Measurements from ENCODE around the gene NRXN3. TPM values are rescaled to one million over a fixed set of nuclear protein-coding genes. Genes with fewer than 3 reads are reported as not detected.

NRXN3 gene
- polyA plus RNA-seq, 1 donor (not counting 4 experiments of a cell fraction or from before 2014, with no cell fraction given), result 0.89 TPM

GRCh38 chr14:79405512-79405910 is 1235.3 kb downstream of the NRXN3 start:
- H3K4me1 ChIP-seq (ENCODE audit: control insufficient read depth, extremely low read depth, insufficient read depth, low read length), result peaks cover 2% of the 10 kb centered on the region
- dilution Hi-C loops (cut with MboI; ENCODE audit: extremely low pct_ligation_motif_present, low sequenced_read_pairs), result no loop called here

GRCh38 chr14:79407572-79407971 is 1237.4 kb downstream of the NRXN3 start:
- no peaks in the 10 kb centered on the region for H3K27me3 ChIP-seq (ENCODE audit: control insufficient read depth, extremely low read depth, insufficient read depth, low read length)
- H3K9me3 ChIP-seq (ENCODE audit: control insufficient read depth, low read depth, low read length), result no peaks in the 10 kb centered on the region
- no peaks in the 10 kb centered on the region for H3K79me2 ChIP-seq (ENCODE audit: control insufficient read depth, insufficient read depth, low read length)
- no peaks in the 10 kb centered on the region for H3K9me1 ChIP-seq (ENCODE audit: control insufficient read depth, extremely low read depth, insufficient read depth, low read length)
- DNase-seq (ENCODE audit: low read depth, low spot score) (peak; percentile 2), FAIRE-seq (no peak)
- no peak overlapping the region for H2AFZ ChIP-seq (ENCODE audit: control insufficient read depth, low read length)
- peaks cover 15% of the 10 kb centered on the region for H3K4me1 ChIP-seq (ENCODE audit: control insufficient read depth, extremely low read depth, insufficient read depth, low read length)
- no peak overlapping the region for H3K4me3 ChIP-seq (ENCODE audit: control insufficient read depth in 2 of 3, extremely low read depth in 1 of 3, insufficient read depth in 2 of 3, low read depth in 1 of 3, low read length in 3 of 3)
- dilution Hi-C loops (cut with MboI; ENCODE audit: extremely low pct_ligation_motif_present, low sequenced_read_pairs), result no loop called here
- H3K36me3 ChIP-seq (ENCODE audit: control insufficient read depth in 2 of 2, extremely low read depth in 1 of 2, insufficient read depth in 2 of 2, low read length in 2 of 2), result no peaks in the 10 kb centered on the region
- H4K20me1 ChIP-seq (ENCODE audit: control insufficient read depth, extremely low read depth, insufficient read depth, low read length), result no peaks in the 10 kb centered on the region
- TF ChIP-seq CTCF (optimal IDR thresholded peaks at IDR 0.05 in 1 of 3, IDR thresholded peaks at IDR 0.05 in 1 of 3, conservative IDR thresholded peaks at IDR 0.05 in 1 of 3; ENCODE audit: extremely low read depth in 1 of 3, insufficient read depth in 2 of 3, low read length in 3 of 3) (no peak), EZH2 (IDR thresholded peaks at IDR 0.05; ENCODE audit: low read length) (no peak)
- no peak overlapping the region for H3K27ac ChIP-seq (ENCODE audit: control insufficient read depth, insufficient read depth, low read length)
- no peak overlapping the region for H3K9ac ChIP-seq (ENCODE audit: control insufficient read depth, extremely low read depth, insufficient read depth, low read length)
- H3K4me2 ChIP-seq (ENCODE audit: control insufficient read depth, extremely low read depth, insufficient read depth, low read depth, low read length), result no peak overlapping the region

More at GRCh38 chr14:79405512-79405910, 1235.3 kb downstream of the NRXN3 start:
- Histone ChIP-seq H3K27me3 (ENCODE audit: control insufficient read depth, extremely low read depth, insufficient read depth, low read length) (no peaks in the 10 kb centered on the region), H3K9me3 (ENCODE audit: control insufficient read depth, low read depth, low read length) (no peaks in the 10 kb centered on the region), H3K36me3 (ENCODE audit: control insufficient read depth in 2 of 2, extremely low read depth in 1 of 2, insufficient read depth in 2 of 2, low read length in 2 of 2) (no peaks in the 10 kb centered on the region), H3K79me2 (ENCODE audit: control insufficient read depth, insufficient read depth, low read length) (no peaks in the 10 kb centered on the region), H3K27ac (ENCODE audit: control insufficient read depth, insufficient read depth, low read length) (no peak overlapping the region), H3K9me1 (ENCODE audit: control insufficient read depth, extremely low read depth, insufficient read depth, low read length) (no peaks in the 10 kb centered on the region), H3K9ac (ENCODE audit: control insufficient read depth, extremely low read depth, insufficient read depth, low read length) (no peak overlapping the region), H4K20me1 (ENCODE audit: control insufficient read depth, extremely low read depth, insufficient read depth, low read length) (no peaks in the 10 kb centered on the region), H3K4me3 (ENCODE audit: control insufficient read depth in 2 of 3, extremely low read depth in 1 of 3, insufficient read depth in 2 of 3, low read depth in 1 of 3, low read length in 3 of 3) (no peak overlapping the region), H2AFZ (ENCODE audit: control insufficient read depth, low read length) (no peak overlapping the region), H3K4me2 (ENCODE audit: control insufficient read depth, extremely low read depth, insufficient read depth, low read depth, low read length) (no peak overlapping the region)
- no peak for TF ChIP-seq EZH2 (IDR thresholded peaks at IDR 0.05; ENCODE audit: low read length)
- TF ChIP-seq CTCF (optimal IDR thresholded peaks at IDR 0.05 in 1 of 3, IDR thresholded peaks at IDR 0.05 in 1 of 3, conservative IDR thresholded peaks at IDR 0.05 in 1 of 3; ENCODE audit: extremely low read depth in 1 of 3, insufficient read depth in 2 of 3, low read length in 3 of 3), result no peak
- DNase-seq (ENCODE audit: low read depth, low spot score) (no peak), FAIRE-seq (no peak)
